Prostate gland (tissue), 2 donors: ENCODE measurements around the gene IL10.

Experiments
- CTCF ChIP-seq, 4 experiments: fragments of 200-600 bp in 2 of 4; fragments of 450-650 bp in 2 of 4; sonication (generic) in 2 of 4; IDR thresholded peaks; 1 replicate in 3 of 4; 2 replicates in 1 of 4; pipeline ENCODE4 v1.5.1; 2016 to 2019; ENCODE audit warnings: antibody characterized with exemption in 4 of 4, mild to moderate bottlenecking in 2 of 4, moderate library complexity in 2 of 4
- POLR2AphosphoS5 ChIP-seq: sonication (generic); formaldehyde crosslinking; IDR thresholded peaks from one replicate; pipeline ENCODE4 v1.6.1; 2017; ENCODE audit warnings: antibody characterized with exemption

GRCh38 chr1:206723805-206724472, 48.4 kb downstream of the IL10 start:
- TF ChIP-seq CTCF (IDR thresholded peaks at IDR 0.05) (no peak), POLR2AphosphoS5 (no peak)
